Measurements from ENCODE around the gene SERPINE2. TPM values are rescaled to one million over a fixed set of nuclear protein-coding genes. Genes with fewer than 3 reads are reported as not detected.
"Not testable (repeated sequence)": the region's sequence is repeated elsewhere in the genome, so short reads cannot be mapped to it uniquely, and the experiment has no call there.

The SERPINE2 gene
- total RNA-seq, 1 donor from 2014 or later, result 32.5 TPM

GRCh38 chr2:224014336-224014735 lies 24.8 kb downstream of the SERPINE2 start:
- DNase-seq (ENCODE audit: low spot score), result no peak

GRCh38 chr2:224011837-224012236 lies 27.2 kb downstream of the SERPINE2 start:
- no peak for DNase-seq (ENCODE audit: low spot score)

GRCh38 chr2:224009605-224010315 lies 29.3 kb downstream of the SERPINE2 start:
- no peak for DNase-seq (ENCODE audit: low spot score)

GRCh38 chr2:224008702-224009261 lies 30.3 kb downstream of the SERPINE2 start:
- DNase-seq (ENCODE audit: low spot score), result no peak

- DNase-seq (ENCODE audit: low spot score), result no peak
These were observed 34.9 kb downstream of the SERPINE2 start for GRCh38 chr2:224004105-224004695.

GRCh38 chr2:224000662-224001061 lies 38.4 kb downstream of the SERPINE2 start:
- not testable (repeated sequence) for DNase-seq (ENCODE audit: low spot score)

GRCh38 chr2:223999862-224000261 lies 39.2 kb downstream of the SERPINE2 start:
- DNase-seq (ENCODE audit: low spot score), result no peak

GRCh38 chr2:223998948-223999347 lies 40.1 kb downstream of the SERPINE2 start:
- no peak for DNase-seq (ENCODE audit: low spot score)

GRCh38 chr2:223997938-223998337 lies 41.1 kb downstream of the SERPINE2 start:
- no peak for DNase-seq (ENCODE audit: low spot score)

- no peak for DNase-seq (ENCODE audit: low spot score)
These were observed 42.7 kb downstream of the SERPINE2 start for GRCh38 chr2:223996391-223996790.

- no peak for DNase-seq (ENCODE audit: low spot score)
These were observed 43.5 kb downstream of the SERPINE2 start for GRCh38 chr2:223995569-223995968.

- DNase-seq (ENCODE audit: low spot score), result no peak
These were observed 44.4 kb downstream of the SERPINE2 start for GRCh38 chr2:223994562-223995162.

GRCh38 chr2:223993634-223994232 lies 45.4 kb downstream of the SERPINE2 start:
- peak; percentile 73 for DNase-seq (ENCODE audit: low spot score)

GRCh38 chr2:223991611-223992010 lies 47.5 kb downstream of the SERPINE2 start:
- DNase-seq (ENCODE audit: low spot score), result no peak

- no peak for DNase-seq (ENCODE audit: low spot score)
These were observed 49.2 kb downstream of the SERPINE2 start for GRCh38 chr2:223989856-223990232.

- peak; percentile 42 for DNase-seq (ENCODE audit: low spot score)
These were observed 49.8 kb downstream of the SERPINE2 start for GRCh38 chr2:223989206-223989855.

- DNase-seq (ENCODE audit: low spot score), result no peak
These were observed 57.8 kb downstream of the SERPINE2 start for GRCh38 chr2:223981241-223981640.

GRCh38 chr2:223980803-223981202 lies 58.3 kb downstream of the SERPINE2 start:
- no peak for DNase-seq (ENCODE audit: low spot score)

- DNase-seq (ENCODE audit: low spot score), result no peak
These were observed 58.7 kb downstream of the SERPINE2 start for GRCh38 chr2:223980397-223980735.

- no peak for DNase-seq (ENCODE audit: low spot score)
These were observed 59.2 kb downstream of the SERPINE2 start for GRCh38 chr2:223979730-223980396.

GRCh38 chr2:223978451-223978850 lies 60.6 kb downstream of the SERPINE2 start:
- DNase-seq (ENCODE audit: low spot score), result no peak
